ENCODE measurements around the gene SLC12A8.

SLC12A8 gene

GRCh38 chr3:125151916-125152315 lies 60.6 kb downstream of the SLC12A8 start:
- no peak for DNase-seq (ENCODE audit: low read depth in 2 of 2)

GRCh38 chr3:125151442-125151817 lies 61.1 kb downstream of the SLC12A8 start:
- DNase-seq (ENCODE audit: low read depth in 2 of 2): no peak

GRCh38 chr3:125150525-125151441 lies 61.8 kb downstream of the SLC12A8 start:
- no peak for DNase-seq (ENCODE audit: low read depth in 2 of 2)

GRCh38 chr3:125149462-125149861 lies 63.1 kb downstream of the SLC12A8 start:
- DNase-seq (ENCODE audit: low read depth in 2 of 2): no peak

GRCh38 chr3:125148836-125149235 lies 63.7 kb downstream of the SLC12A8 start:
- DNase-seq (ENCODE audit: low read depth in 2 of 2): no peak

GRCh38 chr3:125148016-125148812 lies 64.3 kb downstream of the SLC12A8 start:
- DNase-seq (ENCODE audit: low read depth in 2 of 2): no peak

- DNase-seq (ENCODE audit: low read depth in 2 of 2): no peak
These were observed 65.1 kb downstream of the SLC12A8 start for GRCh38 chr3:125147491-125147820.

- no peak for DNase-seq (ENCODE audit: low read depth in 2 of 2)
These were observed 65.7 kb downstream of the SLC12A8 start for GRCh38 chr3:125146626-125147490.

GRCh38 chr3:125145751-125146475 lies 66.6 kb downstream of the SLC12A8 start:
- DNase-seq (ENCODE audit: low read depth in 2 of 2): no peak

- no peak for DNase-seq (ENCODE audit: low read depth in 2 of 2)
These were observed 67.8 kb downstream of the SLC12A8 start for GRCh38 chr3:125144653-125145314.

- DNase-seq (ENCODE audit: low read depth in 2 of 2): no peak
These were observed 68.4 kb downstream of the SLC12A8 start for GRCh38 chr3:125143982-125144652.

- no peak for DNase-seq (ENCODE audit: low read depth in 2 of 2)
These were observed 69.0 kb downstream of the SLC12A8 start for GRCh38 chr3:125143538-125143937.

- DNase-seq (ENCODE audit: low read depth in 2 of 2): no peak
These were observed 69.6 kb downstream of the SLC12A8 start for GRCh38 chr3:125142940-125143339.

- no peak for DNase-seq (ENCODE audit: low read depth in 2 of 2)
These were observed 70.1 kb downstream of the SLC12A8 start for GRCh38 chr3:125142420-125142778.

- no peak for DNase-seq (ENCODE audit: low read depth in 2 of 2)
These were observed 70.7 kb downstream of the SLC12A8 start for GRCh38 chr3:125141596-125142419.

GRCh38 chr3:125140818-125141595 lies 71.5 kb downstream of the SLC12A8 start:
- DNase-seq (ENCODE audit: low read depth in 2 of 2): no peak

- DNase-seq (ENCODE audit: low read depth in 2 of 2): no peak
These were observed 72.3 kb downstream of the SLC12A8 start for GRCh38 chr3:125140011-125140817.

- DNase-seq (ENCODE audit: low read depth in 2 of 2): no peak
These were observed 73.2 kb downstream of the SLC12A8 start for GRCh38 chr3:125139386-125139785.

All from fibroblast of skin of left biceps (primary cell).